Karpas-422 (cell line): ENCODE data around the gene SLC19A2. TPM values are rescaled to one million over a fixed set of nuclear protein-coding genes. Genes with fewer than 3 reads are reported as not detected.

Experiments
- DNase-seq: peaks from one replicate; pipeline ENCODE4 v3.0.0-alpha.2; 2015
- H2AFZ ChIP-seq: fragments of 200-600 bp; sonication (generic); 2 replicates; pipeline ENCODE4 v1.6.1; 2014; ENCODE audit warnings: antibody characterized with exemption, low read length, mixed read lengths
- H3K27ac ChIP-seq: fragments of 200-600 bp; sonication (generic); 2 replicates; pipeline ENCODE4 v1.5.1; 2014; ENCODE audit warnings: mild to moderate bottlenecking, low read length, moderate library complexity
- H3K27me3 ChIP-seq: fragments of 200-600 bp; sonication (generic); 2 replicates; pipeline ENCODE4 v1.6.1; 2014; ENCODE audit warnings: low read length, mixed read lengths
- H3K36me3 ChIP-seq: fragments of 200-600 bp; sonication (generic); 2 replicates; pipeline ENCODE4 v1.6.1; 2014; ENCODE audit warnings: low read length, mixed read lengths; ENCODE audit not compliant: insufficient read depth
- H3K4me1 ChIP-seq: fragments of 200-600 bp; sonication (generic); 2 replicates; pipeline ENCODE4 v1.6.1; 2014; ENCODE audit warnings: mild to moderate bottlenecking, low read length, mixed read lengths
- H3K4me2 ChIP-seq: fragments of 200-600 bp; sonication (generic); 2 replicates; pipeline ENCODE4 v1.6.1; 2014; ENCODE audit warnings: low read length, low read depth, mild to moderate bottlenecking; ENCODE audit not compliant: poor library complexity, severe bottlenecking
- H3K4me3 ChIP-seq: fragments of 200-600 bp; sonication (generic); 2 replicates; pipeline ENCODE4 v1.5.1; 2014; ENCODE audit warnings: mild to moderate bottlenecking, antibody characterized with exemption, low read length, mixed read lengths
- H3K79me2 ChIP-seq: fragments of 200-600 bp; sonication (generic); 2 replicates; pipeline ENCODE4 v1.6.1; 2014; ENCODE audit warnings: mild to moderate bottlenecking, low read length, mixed read lengths
- H3K9ac ChIP-seq: fragments of 200-600 bp; sonication (generic); 2 replicates; pipeline ENCODE4 v1.6.0; 2014; ENCODE audit warnings: low read length
- H3K9me2 ChIP-seq: fragments of 200-600 bp; sonication (generic), shearing (Covaris generic); replicated peaks from 2 replicates; pipeline ENCODE4 v1.6.0; 2014; ENCODE audit warnings: mild to moderate bottlenecking, low read length, moderate library complexity; ENCODE audit not compliant: insufficient read depth
- H3K9me3 ChIP-seq: fragments of 300-700, 200-600 bp; sonication (generic); 2 replicates; pipeline ENCODE4 v1.6.1; 2014; ENCODE audit warnings: low read length, mixed read lengths
- H4K20me1 ChIP-seq: fragments of 200-600 bp; sonication (generic); 2 replicates; pipeline ENCODE4 v1.6.1; 2014; ENCODE audit warnings: mild to moderate bottlenecking, antibody characterized with exemption, low read length, low read depth; ENCODE audit not compliant: insufficient read depth
- small RNA-seq: library from RNA; depleted of rRNA; stranded (forward); fragments of <200 nt; gene quantifications from one replicate; pipeline ENCODE3, GENCODE V24; 2014
- total RNA-seq: library from RNA; depleted of rRNA; stranded (reverse); fragments of >200 nt; shearing (Covaris generic); gene quantifications from 2 replicates; pipeline ENCODE4 v1.2.3, GENCODE V29; 2014; ENCODE audit warnings: low replicate concordance; rRNA removed

Gene SLC19A2
- total RNA-seq, 1 experiment from 2014 or later: 2.3 TPM

- DNase-seq: no peak
- Histone ChIP-seq H3K9ac (no peak overlapping the region), H3K4me3 (no peak overlapping the region), H4K20me1 (no peaks in the 10 kb centered on the region), H3K4me1 (no peaks in the 10 kb centered on the region), H3K9me3 (no peaks in the 10 kb centered on the region), H3K4me2 (no peak overlapping the region), H3K79me2 (no peaks in the 10 kb centered on the region), H3K36me3 (no peaks in the 10 kb centered on the region), H2AFZ (no peak overlapping the region), H3K27me3 (no peaks in the 10 kb centered on the region), H3K27ac (no peak overlapping the region), H3K9me2 (peaks cover under 1% of the 10 kb centered on the region; the same call in 1 of the 2 replicates)
Measured at GRCh38 chr1:169426174-169426705, 59.5 kb downstream of the SLC19A2 start.

GRCh38 chr1:169421309-169421708, 64.4 kb downstream of the SLC19A2 start:
- H3K4me2 ChIP-seq: no peak overlapping the region
- no peak for DNase-seq
- no peak overlapping the region for H2AFZ ChIP-seq
- H4K20me1 ChIP-seq: no peaks in the 10 kb centered on the region
- no peaks in the 10 kb centered on the region for H3K36me3 ChIP-seq
- no peaks in the 10 kb centered on the region for H3K9me3 ChIP-seq
- no peaks in the 10 kb centered on the region for H3K9me2 ChIP-seq
- no peak overlapping the region for H3K27ac ChIP-seq
- no peaks in the 10 kb centered on the region for H3K27me3 ChIP-seq
- no peak overlapping the region for H3K9ac ChIP-seq
- H3K4me1 ChIP-seq: no peaks in the 10 kb centered on the region
- no peaks in the 10 kb centered on the region for H3K79me2 ChIP-seq
- H3K4me3 ChIP-seq: no peak overlapping the region

GRCh38 chr1:169414952-169415351, 70.8 kb downstream of the SLC19A2 start:
- Histone ChIP-seq H3K9me3 (no peaks in the 10 kb centered on the region), H3K4me1 (no peaks in the 10 kb centered on the region), H3K4me2 (no peak overlapping the region), H3K27ac (no peak overlapping the region), H3K4me3 (no peak overlapping the region), H4K20me1 (no peaks in the 10 kb centered on the region), H3K9me2 (no peaks in the 10 kb centered on the region), H3K79me2 (no peaks in the 10 kb centered on the region), H3K36me3 (no peaks in the 10 kb centered on the region), H3K27me3 (no peaks in the 10 kb centered on the region), H2AFZ (no peak overlapping the region), H3K9ac (no peak overlapping the region)
- no peak for DNase-seq

Small RNA genes lying within 50 kb of the gene (small RNA-seq; reads per million reads assigned to genes)
- gene AL021068.2: not detected

Other genes starting within 250 kb of the SLC19A2 start
- 7.2 and 7.4 TPM in 2 replicates for gene NME7, start 118.1 kb downstream of the SLC19A2 start, total RNA-seq
- gene BLZF1, start 117.7 kb downstream of the SLC19A2 start, total RNA-seq: 19.6 and 23.4 TPM in 2 replicates
- gene CCDC181, start 58.5 kb downstream of the SLC19A2 start, total RNA-seq: not detected in 2 replicates
- not detected in 2 replicates for gene F5, start 100.5 kb upstream of the SLC19A2 start, total RNA-seq
- gene SELP, start 144.2 kb upstream of the SLC19A2 start, total RNA-seq: not detected in 2 replicates
- not detected in 2 replicates for gene SELL, start 225.7 kb upstream of the SLC19A2 start, total RNA-seq
- gene SELE, start 248.1 kb upstream of the SLC19A2 start, total RNA-seq: not detected in 2 replicates